ENCODE measurements around the gene AKAP13.

Gene AKAP13

GRCh38 chr15:85763157-85763556 is 382.8 kb downstream of the AKAP13 start:
- no peak for TF ChIP-seq CTCF (IDR thresholded peaks at IDR 0.05)

- TF ChIP-seq CTCF (IDR thresholded peaks at IDR 0.05): no peak
Observed at GRCh38 chr15:85763673-85764633, 383.6 kb downstream of the AKAP13 start.

GRCh38 chr15:85764649-85765277 is 384.4 kb downstream of the AKAP13 start:
- TF ChIP-seq CTCF (IDR thresholded peaks at IDR 0.05): no peak

GRCh38 chr15:85766001-85766831 is 385.8 kb downstream of the AKAP13 start:
- no peak for TF ChIP-seq CTCF (IDR thresholded peaks at IDR 0.05)

GRCh38 chr15:85767785-85768529 is 387.6 kb downstream of the AKAP13 start:
- TF ChIP-seq CTCF (IDR thresholded peaks at IDR 0.05): no peak

- no peak for TF ChIP-seq CTCF (IDR thresholded peaks at IDR 0.05)
Observed at GRCh38 chr15:85768595-85769168, 388.3 kb downstream of the AKAP13 start.
